Activated CD4-positive, alpha-beta T cell treated with anti-CD3 and anti-CD28 coated beads for 24 hours (primary cell): ENCODE results near the gene SAMM50.

Experiments used
- DNase-seq, 2 donors: peaks; one replicate each; pipeline ENCODE4 v3.0.0-alpha.2; 2020; ENCODE audit warnings: low read depth in 2 of 2

SAMM50 gene

DNA sequence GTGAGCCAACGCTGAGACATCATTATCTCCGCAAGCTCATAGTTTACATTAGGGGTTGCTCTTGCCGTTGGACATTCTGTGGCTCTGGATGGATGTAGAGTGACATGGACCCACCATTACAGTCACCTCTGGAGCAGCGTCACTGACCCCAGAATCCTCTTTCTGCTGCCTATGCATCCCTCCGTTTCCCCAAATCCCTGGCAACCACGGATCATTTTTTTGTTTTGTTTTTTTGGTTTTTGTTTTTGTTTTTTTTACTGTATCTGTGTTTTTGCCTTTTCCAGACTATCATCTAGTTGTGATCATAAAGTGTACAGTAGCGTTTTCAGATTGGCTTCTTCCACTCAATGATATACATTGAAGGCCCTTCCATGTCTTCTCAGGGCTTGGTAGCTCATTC lies 72.8 kb downstream of the SAMM50 start:
- DNase-seq, result no peak

DNA sequence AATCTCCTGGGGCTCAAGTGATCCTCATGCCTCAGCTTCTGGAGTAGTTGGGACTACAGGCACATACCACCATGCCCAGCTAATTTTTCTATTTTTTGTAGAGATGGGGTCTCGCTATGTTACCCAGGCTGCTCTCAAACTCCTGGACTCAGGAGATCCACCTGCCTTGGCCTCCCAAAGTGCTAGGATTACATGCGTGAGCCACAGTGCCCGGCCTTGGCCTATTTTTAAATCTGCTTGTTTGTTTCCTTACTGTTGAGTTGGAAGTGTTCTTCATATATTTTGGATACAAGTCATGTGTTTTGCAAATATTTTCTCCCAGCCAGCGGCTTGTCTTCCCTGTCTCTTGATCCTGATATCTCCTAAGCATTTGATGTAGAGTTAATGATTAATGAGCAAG lies 73.8 kb downstream of the SAMM50 start:
- DNase-seq, result no peak

DNA sequence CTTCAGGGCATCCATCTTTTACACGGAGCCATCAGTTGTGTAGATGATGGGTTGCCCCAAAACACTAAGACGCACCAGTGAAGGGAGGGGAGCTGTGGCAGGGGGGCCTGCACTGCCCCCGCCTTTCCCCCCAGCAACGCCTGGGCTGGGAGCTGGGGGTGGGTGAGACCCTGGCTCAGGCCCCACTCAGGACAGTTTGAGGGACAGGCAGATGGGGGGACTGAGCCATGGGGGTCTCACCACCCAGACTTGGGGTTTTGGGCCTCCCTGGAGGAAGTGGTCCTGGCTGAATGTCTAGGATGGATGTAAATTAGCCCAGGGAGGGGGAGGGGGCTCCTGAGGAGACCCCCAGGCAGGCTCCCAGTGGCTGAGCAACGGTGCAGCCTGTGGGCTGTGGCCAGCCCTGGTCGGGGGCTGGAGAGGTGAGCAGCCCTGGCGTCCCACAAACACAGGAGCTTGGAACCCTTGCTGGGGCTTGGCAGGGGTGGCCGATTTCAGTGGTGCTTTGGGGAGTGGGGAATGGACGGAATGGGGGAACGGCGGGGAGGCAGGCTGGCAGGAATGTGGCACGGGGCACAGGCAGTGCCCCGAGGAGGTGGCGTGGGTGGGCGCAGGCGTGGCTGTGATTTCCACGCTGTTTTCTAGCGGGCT lies 74.9 kb downstream of the SAMM50 start:
- no peak for DNase-seq

DNA sequence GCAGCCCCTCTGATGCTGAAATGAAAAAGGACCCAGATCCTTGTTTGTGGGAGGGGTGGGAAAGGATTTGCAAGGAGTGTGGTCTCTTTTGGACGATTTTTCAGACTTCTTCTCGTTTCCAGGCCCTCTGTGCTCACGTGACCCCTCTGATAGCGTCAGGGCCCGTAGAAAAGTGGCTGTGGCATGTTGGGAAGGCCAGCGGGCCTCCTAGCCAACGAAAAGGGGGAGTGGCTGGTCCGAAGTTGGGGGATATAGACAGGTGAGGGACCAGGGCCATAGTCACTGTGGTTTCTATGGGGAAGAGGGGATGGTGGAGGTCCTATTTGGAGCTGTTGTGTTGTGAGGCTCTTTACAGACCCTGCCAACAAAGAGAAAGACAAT lies 75.5 kb downstream of the SAMM50 start:
- DNase-seq, result no peak

DNA sequence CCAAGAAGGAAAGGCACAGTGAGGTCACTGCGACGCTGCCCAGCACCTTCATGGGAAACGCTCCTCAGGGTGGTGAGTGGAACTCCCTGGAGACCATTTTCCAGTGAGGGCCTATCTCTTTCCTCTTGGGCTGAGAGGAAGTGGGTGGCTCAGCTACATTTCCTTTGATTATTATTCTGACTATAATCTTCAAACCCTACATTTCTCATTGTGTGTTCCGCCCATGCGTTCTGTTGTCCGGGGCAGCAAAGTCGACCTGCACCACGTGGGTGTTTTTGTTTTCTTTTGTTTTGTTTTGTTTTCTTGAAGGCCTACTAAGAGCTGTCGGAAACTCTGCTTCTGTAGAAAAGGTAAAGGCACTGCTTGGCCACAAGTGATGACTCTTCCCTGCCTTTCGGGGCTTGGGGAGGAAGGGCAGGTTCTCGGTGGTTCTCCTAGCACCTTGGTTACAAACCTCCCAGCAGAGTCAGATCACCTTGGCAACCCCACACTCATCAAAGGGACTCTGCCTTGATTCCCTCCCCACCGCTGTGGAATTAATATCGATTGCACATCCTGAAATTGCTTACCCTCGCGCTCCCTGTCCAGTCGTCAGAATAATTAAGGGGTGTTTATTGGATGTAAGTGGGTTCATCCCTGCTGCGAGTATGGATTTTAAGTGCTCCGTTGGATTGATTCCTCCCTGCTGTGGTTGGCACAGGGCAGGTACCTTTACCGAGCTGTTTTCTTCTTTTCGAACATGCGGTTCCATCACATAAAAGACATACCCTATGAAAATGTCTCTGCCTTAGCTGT lies 76.1 kb downstream of the SAMM50 start:
- no peak for DNase-seq

DNA sequence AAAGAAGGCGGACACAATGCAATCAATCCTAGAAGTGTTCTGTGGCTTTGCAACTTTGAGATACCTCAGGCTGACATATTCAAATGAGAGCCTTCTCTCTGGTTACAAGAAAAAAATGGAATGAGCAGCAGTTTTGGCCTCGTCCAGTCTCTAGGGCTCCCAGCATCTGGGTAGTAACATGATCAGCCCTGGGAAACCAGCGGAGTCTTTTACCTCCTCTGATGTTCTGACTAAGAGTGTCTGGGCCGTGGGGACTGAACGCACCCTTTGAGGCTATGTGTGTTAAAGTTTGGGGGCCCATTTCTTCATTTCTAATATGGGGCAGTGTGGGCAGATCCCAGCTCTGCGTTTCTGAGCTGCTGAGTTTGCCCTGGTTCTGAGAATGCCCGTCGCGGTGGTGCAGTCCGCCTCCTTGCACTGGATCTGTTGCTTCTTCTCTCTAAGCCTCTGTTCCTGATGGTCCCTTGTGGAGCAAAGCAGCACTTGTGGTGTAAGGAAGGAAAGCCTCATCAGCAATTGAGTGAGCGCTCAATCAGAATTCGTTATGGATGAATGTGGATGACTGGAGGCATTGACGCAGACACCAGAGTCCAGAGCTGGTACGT lies 77.0 kb downstream of the SAMM50 start:
- DNase-seq, result no peak

DNA sequence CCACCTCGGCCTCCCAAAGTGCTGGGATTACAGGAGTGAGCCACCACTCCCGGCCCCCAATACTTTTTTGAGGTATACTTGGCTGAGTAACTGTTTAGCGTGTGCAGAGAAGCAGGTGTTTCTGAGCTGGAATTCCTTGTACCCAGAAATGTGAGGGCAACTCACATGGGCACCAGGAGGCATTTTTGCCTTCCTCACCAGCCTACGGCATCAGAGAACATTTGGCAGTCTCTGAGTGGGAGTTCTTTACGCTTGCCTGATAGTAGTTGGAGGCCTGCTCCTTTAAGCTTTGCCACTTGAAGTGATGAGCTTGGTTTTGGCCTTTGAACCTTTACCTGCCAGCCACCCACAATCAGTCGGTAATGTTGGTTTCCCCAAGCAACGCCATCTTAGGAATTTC lies 78.0 kb downstream of the SAMM50 start:
- DNase-seq, result no peak

DNA sequence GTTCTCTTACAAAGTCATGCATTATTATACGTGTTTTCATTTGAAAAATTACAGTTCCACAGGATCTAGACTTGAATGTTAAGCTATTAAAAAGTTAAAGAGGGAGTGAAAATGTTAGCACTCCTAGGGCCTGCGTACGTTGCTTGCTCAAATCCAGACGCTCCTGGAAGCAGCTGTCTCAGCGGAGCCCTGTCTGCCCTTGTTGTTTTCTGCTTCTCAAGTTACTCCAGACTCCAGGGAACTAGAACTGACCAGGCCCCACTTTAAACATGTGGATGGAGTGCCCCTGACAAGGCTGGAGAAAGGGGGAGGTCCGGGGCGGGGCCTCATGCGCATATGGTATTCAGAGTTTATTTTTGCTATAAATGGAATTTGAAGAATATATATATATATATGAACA lies 78.5 kb downstream of the SAMM50 start:
- no peak for DNase-seq

DNA sequence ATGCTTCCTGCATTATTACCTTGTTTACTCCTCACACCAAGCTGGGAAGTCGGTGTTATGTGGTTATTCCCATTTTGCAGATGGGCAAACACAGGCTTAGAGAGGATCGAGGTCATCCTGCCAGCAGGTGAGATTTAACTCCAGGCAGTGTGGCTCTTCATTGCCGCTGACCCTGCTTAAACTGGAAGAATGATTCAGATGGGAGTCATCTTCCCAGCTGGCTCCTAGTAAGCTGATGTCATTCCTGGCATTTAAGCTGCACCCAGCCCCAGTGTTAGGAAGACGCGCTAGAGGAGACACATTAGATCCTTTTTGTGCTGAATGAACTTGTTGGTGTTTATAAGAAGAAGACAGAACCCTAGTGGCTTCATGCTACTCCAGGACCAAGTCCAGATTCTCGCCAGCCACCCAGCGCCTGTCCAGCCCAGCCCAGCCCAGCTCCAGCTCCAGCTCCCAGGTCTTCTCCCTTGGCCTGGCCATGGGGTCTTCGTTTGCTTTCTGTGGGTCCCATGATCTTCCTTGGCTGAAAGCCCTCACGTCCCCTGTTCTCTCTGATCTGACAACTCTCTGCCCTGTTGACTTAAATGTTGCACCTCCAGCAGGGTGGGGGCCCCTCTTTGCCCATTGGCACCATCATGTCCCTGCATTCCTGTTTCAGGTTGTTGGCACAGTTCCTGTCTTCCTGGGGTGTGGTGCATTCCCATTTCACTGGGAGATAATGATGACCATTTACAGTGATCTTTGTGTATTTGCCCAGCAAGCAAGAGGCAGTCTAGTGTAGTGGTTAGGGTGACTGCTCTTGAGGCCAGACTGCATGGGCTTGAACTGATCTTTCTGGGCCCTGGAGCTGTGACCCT lies 82.5 kb downstream of the SAMM50 start:
- DNase-seq, result no peak

DNA sequence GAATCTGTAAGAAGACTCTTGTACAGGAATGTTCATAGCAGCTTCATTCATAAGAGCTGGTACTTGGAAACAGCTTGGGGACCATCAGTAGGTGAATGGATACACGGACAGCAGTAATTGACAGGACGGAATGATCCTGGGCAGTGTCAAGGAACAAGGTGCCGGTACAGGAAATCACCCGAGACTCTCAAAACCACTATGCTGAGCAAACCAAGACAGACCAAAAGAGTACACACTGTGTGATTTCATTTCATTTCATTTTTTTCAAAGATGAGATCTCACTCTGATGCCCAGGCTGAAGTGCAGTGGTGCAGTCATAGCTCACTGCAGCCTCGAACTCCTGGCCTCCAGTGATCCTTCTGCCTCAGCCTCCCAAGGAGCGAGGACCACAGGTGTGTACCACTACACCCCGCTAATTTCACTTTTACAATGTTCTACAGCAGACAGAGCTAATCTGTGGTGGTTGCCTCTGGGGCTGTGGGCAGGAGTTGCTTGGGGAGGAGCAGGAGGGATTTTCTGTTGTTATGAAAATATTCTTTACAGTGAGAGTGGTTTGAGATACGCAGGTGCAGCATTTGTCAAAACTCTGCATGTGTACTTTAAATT lies 84.4 kb downstream of the SAMM50 start:
- DNase-seq, result no peak

DNA sequence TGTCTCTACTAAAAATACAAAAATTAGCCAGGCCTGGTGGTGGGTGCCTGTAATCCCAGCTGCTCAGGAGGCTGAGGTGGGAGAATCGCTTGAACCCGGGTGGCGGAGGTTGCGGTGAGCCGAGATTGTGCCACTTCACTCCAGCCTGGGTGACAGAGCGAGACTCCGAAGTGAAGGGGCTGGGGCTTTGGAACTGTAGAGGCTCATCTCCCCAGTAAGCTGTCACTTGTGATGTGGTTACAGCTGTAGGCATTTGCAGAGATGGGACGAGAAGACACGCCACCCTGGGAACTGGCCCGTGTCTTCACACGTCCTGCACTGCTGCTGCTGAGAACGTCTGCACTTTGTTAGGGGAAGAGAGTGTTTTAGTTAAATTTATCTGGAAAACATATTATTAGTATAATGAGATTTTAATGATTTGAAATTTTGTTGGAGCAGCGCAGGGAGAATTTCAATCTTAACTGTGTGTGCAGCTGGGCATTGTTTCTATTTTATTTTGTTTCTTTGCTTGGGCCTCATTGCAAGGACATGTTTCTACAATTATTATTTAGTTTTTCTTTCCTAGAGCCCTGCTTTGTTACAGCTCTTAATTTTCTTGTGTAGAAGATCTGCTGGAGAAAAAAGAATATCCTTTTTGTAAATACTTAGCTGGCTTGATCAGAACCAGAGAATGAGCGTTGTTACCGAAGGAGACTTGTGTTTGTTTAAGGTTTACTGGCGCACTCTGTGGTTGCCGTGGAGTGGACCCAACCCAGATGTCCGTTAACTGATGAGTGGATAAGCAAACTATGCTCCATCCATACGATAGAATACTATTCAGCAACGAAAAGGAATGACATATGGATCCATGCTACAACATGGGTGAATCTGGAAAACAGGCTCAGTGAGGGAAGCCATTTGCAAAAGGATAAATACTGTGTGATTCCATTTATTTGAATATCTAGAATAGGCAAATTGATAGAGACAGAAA lies 87.3 kb downstream of the SAMM50 start:
- no peak for DNase-seq

DNA sequence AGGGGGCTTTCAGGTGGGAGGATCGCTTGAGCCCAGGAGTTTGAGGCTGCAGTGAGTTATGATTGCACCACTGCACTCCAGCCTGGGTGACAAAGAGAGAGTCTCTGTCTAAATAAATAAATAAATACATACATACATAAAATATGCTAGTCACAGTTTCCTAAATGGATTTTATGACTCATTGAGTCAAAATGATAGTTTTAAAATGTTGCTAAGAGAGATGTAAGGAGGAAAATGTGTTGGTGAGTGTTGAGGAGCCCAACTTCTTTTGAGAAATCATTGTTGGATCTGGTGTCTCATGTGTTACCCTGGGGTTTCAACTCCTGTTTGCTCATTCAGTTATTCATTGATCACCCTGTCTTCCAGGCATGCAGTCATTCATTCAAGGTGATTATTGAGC lies 89.9 kb downstream of the SAMM50 start:
- DNase-seq, result no peak
